Naive thymus-derived CD4-positive, alpha-beta T cell (primary cell): Measurements from ENCODE around the gene SECTM1. TPM values are rescaled to one million over a fixed set of nuclear protein-coding genes. Genes with fewer than 3 reads are reported as not detected.

Experiments
- ATAC-seq: fragments of 150-1000 bp; cut with Tn5 transposase; 2 replicates; pipeline ENCODE4 v1.10.0; 2021; ENCODE audit warnings: mild to moderate bottlenecking, moderate library complexity
- CTCF ChIA-PET: fragments of 350-600 bp; sonication (Branson Sonifier 250); formaldehyde crosslinking; loops from one replicate; lab custom pipeline; 2021; ENCODE audit warnings: antibody characterized with exemption; lab: Charles Lee
- POLR2A ChIA-PET: fragments of 350-600 bp; sonication (Branson Sonifier 250); formaldehyde crosslinking; loops from one replicate; lab custom pipeline; 2021; ENCODE audit warnings: antibody characterized with exemption, inconsistent platforms; lab: Charles Lee
- DNase-seq, 9 donors: peaks; one replicate each; pipeline versions ENCODE4 v3.0.0 to v3.0.0-alpha.2; 2020 to 2022; ENCODE audit warnings: mixed read lengths in 1 of 9
- H3K27ac ChIP-seq: one replicate; pipeline ENCODE4 v1.7.0; 2013; ENCODE audit warnings: mild to moderate bottlenecking, low read depth, low read length, moderate library complexity
- H3K27me3 ChIP-seq, 2 donors: one replicate each; pipeline ENCODE4 v1.7.0; 2013; ENCODE audit warnings: low read length in 2 of 2, mild to moderate bottlenecking in 2 of 2, moderate library complexity in 2 of 2; ENCODE audit not compliant: control insufficient read depth in 2 of 2, insufficient read depth in 2 of 2
- H3K36me3 ChIP-seq, 3 experiments: 1 replicate in 2 of 3; 2 replicates in 1 of 3; pipeline ENCODE4 v1.7.0; 2013; ENCODE audit warnings: low read length in 3 of 3, mild to moderate bottlenecking in 3 of 3, moderate library complexity in 1 of 3; ENCODE audit not compliant: insufficient read depth in 3 of 3, control insufficient read depth in 2 of 3
- H3K4me1 ChIP-seq, 2 donors: one replicate each; pipeline ENCODE4 v1.7.0; 2013; ENCODE audit warnings: low read length in 2 of 2, mild to moderate bottlenecking in 2 of 2, moderate library complexity in 1 of 2; ENCODE audit not compliant: control insufficient read depth in 2 of 2, insufficient read depth in 2 of 2
- H3K4me3 ChIP-seq: 2 replicates; pipeline ENCODE4 v1.7.0; 2013; ENCODE audit warnings: mild to moderate bottlenecking, low read length
- H3K9me3 ChIP-seq, 3 experiments: 1 replicate in 2 of 3; 2 replicates in 1 of 3; pipeline ENCODE4 v1.7.0; 2013; ENCODE audit warnings: low read length in 3 of 3; ENCODE audit not compliant: control insufficient read depth in 2 of 3
- H3K27ac Mint-ChIP-seq, 9 donors: one replicate each; pipeline ENCODE4 v1.8.0; 2020 to 2022; ENCODE audit warnings: mixed read lengths in 9 of 9, mild to moderate bottlenecking in 8 of 9, moderate library complexity in 5 of 9, inconsistent platforms in 2 of 9
- H3K27me3 Mint-ChIP-seq, 5 donors: one replicate each; pipeline ENCODE4 v1.8.0; 2021 to 2022; ENCODE audit warnings: mixed read lengths in 5 of 5, mild to moderate bottlenecking in 1 of 5
- H3K36me3 Mint-ChIP-seq, 5 donors: one replicate each; pipeline ENCODE4 v1.8.0; 2020 to 2022; ENCODE audit warnings: mixed read lengths in 5 of 5, mild to moderate bottlenecking in 3 of 5, inconsistent platforms in 1 of 5
- H3K4me1 Mint-ChIP-seq, 7 donors: one replicate each; pipeline ENCODE4 v1.8.0; 2020 to 2022; ENCODE audit warnings: mixed read lengths in 7 of 7, mild to moderate bottlenecking in 3 of 7, inconsistent platforms in 1 of 7
- H3K4me3 Mint-ChIP-seq, 10 donors: one replicate each; pipeline ENCODE4 v1.8.0; 2020 to 2022; ENCODE audit warnings: mild to moderate bottlenecking in 10 of 10, mixed read lengths in 10 of 10, moderate library complexity in 6 of 10, inconsistent platforms in 2 of 10
- H3K9me3 Mint-ChIP-seq, 11 donors: one replicate each; pipeline ENCODE4 v1.8.0; 2020 to 2022; ENCODE audit warnings: mixed read lengths in 11 of 11, mild to moderate bottlenecking in 4 of 11, inconsistent platforms in 1 of 11, moderate library complexity in 1 of 11
- intact Hi-C, 2 donors: fragments of 100-400 bp; cut with micrococcal nuclease; formaldehyde crosslinking; loops; one replicate each; pipeline ENCODE4 v1.15.1; 2023
- polyA plus RNA-seq, 2 donors: library from polyadenylated mRNA; unstranded; fragments of 300-500 nt; fragmentation: Illumina TruSeq; gene quantifications; one replicate each; pipeline ENCODE4 v1.2.3, GENCODE V29; 2021
- total RNA-seq, 6 experiments: library from RNA in 5 of 6; stranded (reverse) in 5 of 6; gene quantifications; 1 replicate in 5 of 6; 2 replicates in 1 of 6; pipeline ENCODE4 v1.2.3 and lab custom pipeline; 2021 to 2026

SECTM1 gene
- total and polyA plus RNA-seq, 7 experiments from 2014 or later: 1.5 to 32.4 (median 3.2) TPM

DNA sequence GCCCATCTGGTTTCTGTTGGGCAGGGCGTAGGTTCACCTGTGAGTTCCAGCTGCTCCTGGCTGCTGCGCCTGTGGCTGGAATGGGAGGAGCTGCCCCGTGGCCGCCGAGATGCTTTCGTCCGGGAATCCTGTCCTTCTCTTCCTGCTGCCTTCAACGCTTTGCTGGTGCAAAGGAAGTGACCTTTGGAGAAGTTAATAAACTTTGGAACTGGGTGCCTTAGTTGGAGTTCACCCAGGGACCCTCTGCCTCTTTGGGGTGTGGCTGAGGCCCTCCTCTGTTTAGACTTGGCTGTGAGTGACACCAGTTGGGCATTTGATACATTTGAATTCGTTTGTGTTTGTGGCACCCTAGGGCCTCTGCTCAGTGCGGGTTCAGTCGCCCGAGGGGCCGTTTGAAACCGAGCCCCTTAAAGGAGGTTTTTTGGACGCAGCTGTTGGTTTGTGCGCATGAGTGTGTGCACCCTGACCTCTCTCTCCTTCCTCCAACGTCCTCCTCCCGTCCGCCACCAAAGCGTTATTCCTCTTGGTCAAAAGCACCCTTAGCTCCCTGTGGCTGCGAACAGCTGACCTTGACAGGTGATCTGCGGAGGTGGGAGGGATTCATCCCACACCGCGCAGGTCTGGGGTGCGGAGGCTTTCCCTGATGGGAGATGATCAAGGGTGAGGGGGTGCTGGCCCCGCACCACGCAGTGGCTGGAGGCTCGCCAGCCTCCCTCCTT, 9.0 kb upstream of the SECTM1 start:
- no peaks in the 10 kb centered on the region for H3K4me1 ChIP-seq
- H3K27ac Mint-ChIP-seq: no peak overlapping the region
- H3K9me3 Mint-ChIP-seq: peaks cover 0 to 1% (median 0%) of the 10 kb centered on the region in 11 donors
- no peaks in the 10 kb centered on the region for H3K36me3 ChIP-seq
- POLR2A ChIA-PET: no interaction called here
- H3K4me3 ChIP-seq: no peak overlapping the region
- H3K27me3 Mint-ChIP-seq: peaks cover 0 to 14% (median 0%) of the 10 kb centered on the region in 5 donors
- CTCF ChIA-PET: no interaction called here
- H3K9me3 ChIP-seq: no peaks in the 10 kb centered on the region
- peaks cover 6 to 15% (median 12%) of the 10 kb centered on the region in 7 donors for H3K4me1 Mint-ChIP-seq
- H3K36me3 Mint-ChIP-seq: no peaks in the 10 kb centered on the region
- H3K27me3 ChIP-seq: no peaks in the 10 kb centered on the region
- ATAC-seq: no peak
- H3K27ac ChIP-seq: no peak overlapping the region
- no peak overlapping the region for H3K4me3 Mint-ChIP-seq
- intact Hi-C loops: no loop called here
- no peak for DNase-seq

GRCh38 chr17:82339634-82340580, 6.3 kb upstream of the SECTM1 start:
- H3K9me3 Mint-ChIP-seq: peaks cover 0 to 1% (median 0%) of the 10 kb centered on the region in 11 donors
- H3K27me3 Mint-ChIP-seq: peaks cover 0 to 10% (median 0%) of the 10 kb centered on the region in 5 donors

DNA sequence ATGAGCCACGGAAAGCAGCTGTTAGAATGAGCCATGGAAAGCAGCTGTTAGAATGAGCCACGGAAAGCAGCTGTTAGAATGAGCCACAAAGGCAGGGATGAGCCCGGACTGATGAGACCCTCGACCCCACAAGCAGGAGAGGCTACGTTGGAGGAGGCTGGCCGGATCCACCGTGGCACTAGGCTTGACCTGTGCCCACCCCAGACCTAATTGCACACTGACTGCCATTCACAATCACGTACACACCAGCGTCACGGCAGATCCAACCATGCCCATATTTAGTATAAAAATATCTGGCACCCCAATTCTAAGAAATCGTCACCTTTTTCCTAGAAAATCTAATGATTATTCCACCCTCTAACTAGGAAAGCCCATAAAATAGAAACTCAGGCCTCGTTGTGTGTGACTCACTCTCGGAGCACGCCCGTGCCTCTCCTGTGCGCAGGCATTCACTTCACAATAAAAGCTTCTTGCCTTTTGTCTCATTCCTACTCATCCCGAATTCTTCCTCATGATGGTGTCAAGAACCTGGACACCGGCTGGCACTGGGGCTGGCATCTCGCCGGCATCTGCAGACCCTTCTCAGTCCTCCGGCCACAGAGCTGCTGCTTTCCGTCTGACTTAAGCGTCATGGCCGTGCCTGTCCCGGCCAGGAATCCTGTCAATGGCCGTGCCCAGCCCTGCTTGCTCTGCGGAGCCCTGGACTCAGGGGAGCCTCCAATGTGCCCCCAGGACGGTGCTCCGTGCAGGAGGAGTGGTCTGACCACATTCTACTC, 5.5 kb upstream of the SECTM1 start:
- no peaks in the 10 kb centered on the region for H3K36me3 ChIP-seq
- H3K27ac ChIP-seq: no peak overlapping the region
- ATAC-seq: no peak
- Mint-ChIP-seq H3K27me3 (peaks cover 0 to 11% (median 0%) of the 10 kb centered on the region in 5 donors), H3K36me3 (no peaks in the 10 kb centered on the region), H3K9me3 (peaks cover 0 to 1% (median 0%) of the 10 kb centered on the region in 11 donors), H3K4me3 (no peak overlapping the region), H3K27ac (no peak overlapping the region), H3K4me1 (peaks cover 13 to 24% (median 20%) of the 10 kb centered on the region in 7 donors)
- no peak overlapping the region for H3K4me3 ChIP-seq
- intact Hi-C loops: no loop called here
- CTCF ChIA-PET: no interaction called here
- no peak for DNase-seq
- POLR2A ChIA-PET: no interaction called here
- H3K27me3 ChIP-seq: no peaks in the 10 kb centered on the region
- H3K9me3 ChIP-seq: no peaks in the 10 kb centered on the region
- peaks cover 6 to 12% of the 10 kb centered on the region in 2 donors for H3K4me1 ChIP-seq

More at GRCh38 chr17:82339634-82340580, 6.3 kb upstream of the SECTM1 start:
- ChIA-PET POLR2A (no interaction called here), CTCF (no interaction called here)
- Histone ChIP-seq H3K27ac (no peak overlapping the region), H3K36me3 (no peaks in the 10 kb centered on the region), H3K4me3 (no peak overlapping the region), H3K27me3 (no peaks in the 10 kb centered on the region), H3K4me1 (peaks cover 0 to 4% of the 10 kb centered on the region in 2 donors), H3K9me3 (no peaks in the 10 kb centered on the region)
- Mint-ChIP-seq H3K4me1 (peaks cover 10 to 18% (median 14%) of the 10 kb centered on the region in 7 donors), H3K27ac (no peak overlapping the region), H3K4me3 (no peak overlapping the region), H3K36me3 (no peaks in the 10 kb centered on the region)
- ATAC-seq: no peak
- intact Hi-C loops: no loop called here
- no peak for DNase-seq

- intact Hi-C loops: no loop called here
- DNase-seq (peak in 3 of 9 donors; percentile 29 to 37 (median 32)), ATAC-seq (peak; percentile 15)
- POLR2A ChIA-PET: interaction anchor here (0.6 to 3.7 kb wide), 8 partner anchors 10 to 191 kb away, joined by 3 to 27 read pairs (median 4); partner anchors contain the start of gene CD7
- peak overlapping the region; percentile 54 for H3K27ac ChIP-seq
- Mint-ChIP-seq H3K4me1 (peaks cover 20 to 39% (median 27%) of the 10 kb centered on the region in 7 donors), H3K36me3 (no peaks in the 10 kb centered on the region), H3K27ac (peak overlapping the region; percentile 86 to 99 (median 95)), H3K9me3 (peaks cover 0 to 1% (median 0%) of the 10 kb centered on the region in 11 donors), H3K4me3 (peak overlapping the region; percentile 86 to 99 (median 98)), H3K27me3 (peaks cover 0 to 11% (median 0%) of the 10 kb centered on the region in 5 donors)
- no peaks in the 10 kb centered on the region for H3K36me3 ChIP-seq
- H3K27me3 ChIP-seq: no peaks in the 10 kb centered on the region
- H3K9me3 ChIP-seq: no peaks in the 10 kb centered on the region
- CTCF ChIA-PET: interaction anchor here (1.6 kb wide), 1 partner anchor 33 kb away, joined by 7 read pairs; no protein-coding TSS in a partner anchor
- peaks cover 15 to 17% of the 10 kb centered on the region in 2 donors for H3K4me1 ChIP-seq
- H3K4me3 ChIP-seq: peak overlapping the region; percentile 67
Measured at GRCh38 chr17:82334622-82335394, 1.2 kb upstream of the SECTM1 start.

GRCh38 chr17:82334204-82334621, 647 bp upstream of the SECTM1 start:
- H3K36me3 ChIP-seq: no peaks in the 10 kb centered on the region
- Mint-ChIP-seq H3K36me3 (no peaks in the 10 kb centered on the region), H3K27ac (peak overlapping the region; percentile 43 to 99 (median 94)), H3K27me3 (peaks cover 0 to 11% (median 0%) of the 10 kb centered on the region in 5 donors), H3K9me3 (peaks cover 0 to 1% (median 0%) of the 10 kb centered on the region in 11 donors), H3K4me3 (peak overlapping the region; percentile 86 to 99 (median 98)), H3K4me1 (peaks cover 20 to 39% (median 27%) of the 10 kb centered on the region in 7 donors)
- CTCF ChIA-PET: interaction anchor here (1.6 kb wide), 1 partner anchor 33 kb away, joined by 7 read pairs; no protein-coding TSS in a partner anchor
- peak overlapping the region; percentile 67 for H3K4me3 ChIP-seq
- no peaks in the 10 kb centered on the region for H3K27me3 ChIP-seq
- DNase-seq: no peak
- ATAC-seq: no peak
- no peak overlapping the region for H3K27ac ChIP-seq
- POLR2A ChIA-PET: interaction anchor here (0.6 to 3.7 kb wide), 7 partner anchors 10 to 190 kb away, joined by 3 to 27 read pairs (median 4); partner anchors contain the start of gene CD7
- H3K4me1 ChIP-seq: peaks cover 15 to 17% of the 10 kb centered on the region in 2 donors
- intact Hi-C loops: no loop called here
- H3K9me3 ChIP-seq: no peaks in the 10 kb centered on the region
